HFFc6 (cell line): ENCODE data around the gene ANKRD39. TPM values are rescaled to one million over a fixed set of nuclear protein-coding genes. Genes with fewer than 3 reads are reported as not detected.

Experiments used
- DNase-seq: peaks from one replicate; pipeline ENCODE4 v3.0.0-alpha.2; 2018
- H3K27ac Mint-ChIP-seq: 2 replicates; pipeline ENCODE4 v1.8.0; 2020; ENCODE audit warnings: mild to moderate bottlenecking, mixed read lengths
- H3K27me3 Mint-ChIP-seq: 2 replicates; pipeline ENCODE4 v1.8.0; 2021; ENCODE audit warnings: mild to moderate bottlenecking, moderate library complexity, mixed read lengths; ENCODE audit not compliant: insufficient read depth
- H3K36me3 Mint-ChIP-seq: 2 replicates; pipeline ENCODE4 v1.8.0; 2021; ENCODE audit warnings: low read depth, mixed read lengths
- H3K4me1 Mint-ChIP-seq: 2 replicates; pipeline ENCODE4 v1.8.0; 2020; ENCODE audit warnings: low read depth, mixed read lengths
- H3K4me3 Mint-ChIP-seq: 2 replicates; pipeline ENCODE4 v1.8.0; 2020; ENCODE audit warnings: mild to moderate bottlenecking, moderate library complexity, mixed read lengths
- H3K9me3 Mint-ChIP-seq: 2 replicates; pipeline ENCODE4 v1.8.0; 2020; ENCODE audit warnings: mild to moderate bottlenecking, mixed read lengths
- total RNA-seq, 6 experiments: library from RNA; stranded (reverse); fragmentation: NEBNext Ultra II Directional; extraction: Animal tissue kit (Norgen Biotek cat#: 25700); gene quantifications; 2 replicates in 1 of 6; 3 replicates in 5 of 6; pipeline ENCODE4 v1.2.3, GENCODE V29; 2021
- TF ChIP-seq, protein P1 (sequence below): fragments of 200-600 bp; sonication (generic); IDR thresholded peaks from 2 replicates; pipeline ENCODE4 v1.5.0; 2021; ENCODE audit warnings: antibody characterized with exemption, mild to moderate bottlenecking

Gene ANKRD39
- total RNA-seq, 6 experiments from 2014 or later = 14.7 to 16.3 (median 15.3) TPM

DNA sequence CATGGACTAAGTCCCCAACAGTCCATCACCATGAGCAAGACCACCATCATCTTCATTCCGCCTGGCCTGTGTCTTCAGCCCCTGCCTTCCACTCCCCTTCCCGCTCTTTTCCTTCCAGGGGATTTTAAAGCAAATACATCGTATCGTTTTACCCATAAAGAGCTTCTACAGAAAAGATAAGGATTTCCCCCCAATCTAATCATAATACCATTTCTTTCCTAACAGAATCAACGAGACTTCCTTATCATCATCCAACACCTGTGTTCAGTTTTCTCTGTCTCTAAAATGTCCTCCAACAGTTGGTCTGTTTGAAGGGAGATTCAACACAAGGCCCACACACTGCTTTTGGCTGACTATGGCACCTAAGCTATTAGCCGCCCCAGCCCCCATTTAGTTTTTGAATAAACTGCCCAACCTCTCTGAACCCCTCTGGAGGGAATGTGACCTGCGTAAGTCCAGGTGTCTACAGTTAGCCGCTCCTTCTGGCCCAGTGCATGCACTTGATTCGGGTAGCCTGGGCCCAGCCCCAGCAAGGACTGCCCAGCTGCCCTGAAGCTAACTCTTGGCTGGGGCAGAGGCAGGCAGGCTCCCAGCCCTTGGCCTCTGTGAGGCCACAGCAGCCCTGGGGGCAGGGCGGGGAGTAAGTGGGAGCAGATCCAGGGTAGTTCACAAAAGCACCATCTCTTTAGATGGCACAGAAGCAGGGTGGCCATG lies 37.4 kb upstream of the ANKRD39 start:
- Mint-ChIP-seq H3K4me3 (no peak overlapping the region), H3K27me3 (peaks cover 25% of the 10 kb centered on the region), H3K9me3 (no peaks in the 10 kb centered on the region), H3K36me3 (no peaks in the 10 kb centered on the region), H3K4me1 (peaks cover 24% of the 10 kb centered on the region), H3K27ac (no peak overlapping the region)
- TF ChIP-seq, protein P1, sequence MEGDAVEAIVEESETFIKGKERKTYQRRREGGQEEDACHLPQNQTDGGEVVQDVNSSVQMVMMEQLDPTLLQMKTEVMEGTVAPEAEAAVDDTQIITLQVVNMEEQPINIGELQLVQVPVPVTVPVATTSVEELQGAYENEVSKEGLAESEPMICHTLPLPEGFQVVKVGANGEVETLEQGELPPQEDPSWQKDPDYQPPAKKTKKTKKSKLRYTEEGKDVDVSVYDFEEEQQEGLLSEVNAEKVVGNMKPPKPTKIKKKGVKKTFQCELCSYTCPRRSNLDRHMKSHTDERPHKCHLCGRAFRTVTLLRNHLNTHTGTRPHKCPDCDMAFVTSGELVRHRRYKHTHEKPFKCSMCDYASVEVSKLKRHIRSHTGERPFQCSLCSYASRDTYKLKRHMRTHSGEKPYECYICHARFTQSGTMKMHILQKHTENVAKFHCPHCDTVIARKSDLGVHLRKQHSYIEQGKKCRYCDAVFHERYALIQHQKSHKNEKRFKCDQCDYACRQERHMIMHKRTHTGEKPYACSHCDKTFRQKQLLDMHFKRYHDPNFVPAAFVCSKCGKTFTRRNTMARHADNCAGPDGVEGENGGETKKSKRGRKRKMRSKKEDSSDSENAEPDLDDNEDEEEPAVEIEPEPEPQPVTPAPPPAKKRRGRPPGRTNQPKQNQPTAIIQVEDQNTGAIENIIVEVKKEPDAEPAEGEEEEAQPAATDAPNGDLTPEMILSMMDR = no peak
- DNase-seq = no peak

DNA sequence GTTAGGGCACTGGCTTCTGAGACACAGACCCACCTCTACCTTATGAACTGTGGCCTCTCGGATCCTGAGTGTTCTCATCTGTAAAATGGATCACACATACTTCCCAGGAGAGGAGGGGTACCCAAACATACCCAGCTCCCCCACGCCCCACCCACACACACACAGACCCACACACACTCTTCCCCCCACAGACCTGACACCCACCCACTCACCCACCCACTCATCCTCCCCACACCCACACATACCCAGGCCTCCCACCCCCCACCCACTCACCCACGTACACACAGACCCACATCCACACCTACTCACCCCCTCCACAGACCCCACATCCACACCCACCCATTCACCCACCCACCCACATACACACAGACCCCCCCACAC lies 36.3 kb upstream of the ANKRD39 start:
- H3K27ac Mint-ChIP-seq = no peak overlapping the region
- H3K4me3 Mint-ChIP-seq = no peak overlapping the region
- DNase-seq = no peak
- peaks cover 25% of the 10 kb centered on the region for H3K27me3 Mint-ChIP-seq
- peaks cover 22% of the 10 kb centered on the region for H3K4me1 Mint-ChIP-seq
- TF ChIP-seq, protein P1 = no peak
- no peaks in the 10 kb centered on the region for H3K36me3 Mint-ChIP-seq
- no peaks in the 10 kb centered on the region for H3K9me3 Mint-ChIP-seq

DNA sequence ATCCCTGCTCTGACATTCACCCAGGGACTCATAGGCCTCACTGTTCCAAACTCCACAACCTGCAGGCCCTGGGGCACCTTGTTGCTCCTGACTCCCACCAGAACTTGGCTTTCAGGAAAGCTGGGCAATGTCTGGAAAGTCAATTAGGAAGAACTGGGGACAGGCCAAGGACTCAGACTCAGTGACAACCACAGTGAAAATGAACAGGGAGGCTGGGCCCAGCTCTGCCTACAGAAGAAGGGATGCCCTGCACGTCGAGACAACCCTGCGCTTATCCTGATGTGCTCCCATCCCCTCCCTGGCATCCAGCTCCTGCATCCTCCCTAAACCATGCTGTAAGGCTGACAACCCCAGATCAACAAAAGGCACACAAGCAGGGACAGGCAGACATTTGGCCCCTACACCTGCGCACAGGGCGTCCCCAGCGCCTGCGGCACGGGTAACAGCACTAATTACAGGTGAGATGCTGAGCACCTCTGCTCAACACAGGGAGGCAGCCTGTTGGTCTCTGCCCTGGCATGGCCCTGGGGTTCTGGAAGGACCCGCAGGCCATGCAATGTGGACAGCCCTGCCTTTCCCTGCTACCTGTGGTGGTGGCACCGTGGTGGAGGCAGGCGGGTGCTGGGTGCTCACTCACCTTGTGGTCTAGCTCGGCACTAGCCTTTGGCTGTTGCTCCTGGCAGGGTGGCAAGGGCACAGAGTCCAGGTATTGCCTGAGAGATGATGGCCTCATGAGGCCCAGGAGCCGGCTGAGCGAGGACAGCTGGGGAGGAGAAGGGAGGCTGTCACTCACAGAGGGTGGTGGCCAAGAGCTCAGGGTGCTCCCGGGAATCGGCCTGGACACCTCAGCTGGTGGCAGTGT lies 35.7 kb upstream of the ANKRD39 start:
- H3K4me3 Mint-ChIP-seq = no peak overlapping the region
- H3K4me1 Mint-ChIP-seq = peaks cover 15% of the 10 kb centered on the region
- H3K9me3 Mint-ChIP-seq = no peaks in the 10 kb centered on the region
- H3K36me3 Mint-ChIP-seq = no peaks in the 10 kb centered on the region
- H3K27me3 Mint-ChIP-seq = peaks cover 24% of the 10 kb centered on the region
- no peak overlapping the region for H3K27ac Mint-ChIP-seq
- TF ChIP-seq, protein P1 = no peak
- DNase-seq = no peak

DNA sequence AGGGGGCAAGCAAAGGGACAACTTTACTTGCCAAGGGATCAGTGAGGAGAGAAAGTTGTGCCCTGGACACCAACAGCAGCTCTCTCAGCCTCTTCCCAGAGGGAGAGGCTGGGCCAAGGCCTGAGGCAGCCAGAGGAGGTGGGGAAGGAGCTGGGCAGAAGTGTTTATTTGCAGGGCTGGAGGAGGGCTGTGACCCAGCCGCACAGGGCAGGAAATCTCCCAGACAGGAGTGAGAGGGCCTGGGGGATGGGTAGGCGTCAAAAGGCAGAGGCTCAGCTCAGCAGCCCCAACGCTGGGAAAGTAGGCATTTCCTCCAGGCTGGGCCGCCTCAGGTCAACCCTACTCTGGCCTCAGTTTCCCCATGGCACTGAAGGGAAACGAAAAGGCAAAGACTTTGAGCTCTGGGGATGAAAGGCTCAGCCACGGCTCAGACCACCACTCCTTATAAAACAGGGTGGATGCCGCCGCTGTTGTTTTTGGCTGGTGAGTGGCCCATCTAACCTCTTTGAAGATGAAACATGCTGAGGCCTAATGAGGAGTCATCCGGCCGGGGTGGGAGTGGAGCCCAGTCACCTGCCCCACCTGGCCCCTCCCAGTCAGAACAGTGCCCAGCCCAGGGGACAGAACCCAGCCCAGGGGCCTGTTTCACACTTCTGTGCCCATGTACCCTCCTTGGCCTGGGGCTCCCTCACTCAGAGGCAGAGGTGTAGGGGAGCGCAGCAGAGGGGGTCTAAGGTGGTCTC lies 33.9 kb upstream of the ANKRD39 start:
- Mint-ChIP-seq H3K27me3 (peaks cover 20% of the 10 kb centered on the region), H3K27ac (no peak overlapping the region), H3K36me3 (no peaks in the 10 kb centered on the region), H3K9me3 (no peaks in the 10 kb centered on the region), H3K4me1 (peaks cover 28% of the 10 kb centered on the region), H3K4me3 (no peak overlapping the region)
- TF ChIP-seq, protein P1 = no peak
- no peak for DNase-seq

GRCh38 chr2:96890726-96891385 lies 33.0 kb upstream of the ANKRD39 start:
- no peak for DNase-seq
- H3K27me3 Mint-ChIP-seq = peaks cover 21% of the 10 kb centered on the region
- H3K9me3 Mint-ChIP-seq = no peaks in the 10 kb centered on the region
- H3K36me3 Mint-ChIP-seq = no peaks in the 10 kb centered on the region
- H3K27ac Mint-ChIP-seq = no peak overlapping the region
- H3K4me1 Mint-ChIP-seq = peaks cover 33% of the 10 kb centered on the region
- H3K4me3 Mint-ChIP-seq = no peak overlapping the region
- TF ChIP-seq, protein P1 = no peak
